GM20000 (cell line): ENCODE results near the gene FBXO21.

Source experiments
- DNase-seq: peaks from one replicate; pipeline ENCODE4 v3.0.0; 2012; ENCODE audit warnings: low spot score
- CTCF ChIP-seq: IDR thresholded peaks from 2 replicates; pipeline ENCODE4 v1.5.1; 2012; ENCODE audit warnings: mild to moderate bottlenecking, control low read depth; ENCODE audit errors: extremely low read depth, missing control alignments

FBXO21 gene

GRCh38 chr12:117140397-117141096, 49.7 kb downstream of the FBXO21 start:
- no peak for TF ChIP-seq CTCF
- DNase-seq: no peak

GRCh38 chr12:117139025-117139717, 51.1 kb downstream of the FBXO21 start:
- DNase-seq: no peak
- no peak for TF ChIP-seq CTCF

- TF ChIP-seq CTCF: no peak
- no peak for DNase-seq
Measured at GRCh38 chr12:117134721-117135120, 55.5 kb downstream of the FBXO21 start.

- no peak for TF ChIP-seq CTCF
- DNase-seq: no peak
Measured at GRCh38 chr12:117134059-117134458, 56.2 kb downstream of the FBXO21 start.

- no peak for DNase-seq
Measured at GRCh38 chr12:117130801-117131200, 59.5 kb downstream of the FBXO21 start.

GRCh38 chr12:117129391-117129790, 60.9 kb downstream of the FBXO21 start:
- no peak for DNase-seq
- no peak for TF ChIP-seq CTCF

More at GRCh38 chr12:117130801-117131200, 59.5 kb downstream of the FBXO21 start:
- no peak for TF ChIP-seq CTCF
